ENCODE measurements around the gene SLC44A4. TPM values are rescaled to one million over a fixed set of nuclear protein-coding genes. Genes with fewer than 3 reads are reported as not detected.

The SLC44A4 gene
- total and polyA plus RNA-seq, 2 of the 8 experiments (the other 6 are each of a cell fraction or from before 2014, with no cell fraction given) = 4.8 to 7.0 TPM

DNA sequence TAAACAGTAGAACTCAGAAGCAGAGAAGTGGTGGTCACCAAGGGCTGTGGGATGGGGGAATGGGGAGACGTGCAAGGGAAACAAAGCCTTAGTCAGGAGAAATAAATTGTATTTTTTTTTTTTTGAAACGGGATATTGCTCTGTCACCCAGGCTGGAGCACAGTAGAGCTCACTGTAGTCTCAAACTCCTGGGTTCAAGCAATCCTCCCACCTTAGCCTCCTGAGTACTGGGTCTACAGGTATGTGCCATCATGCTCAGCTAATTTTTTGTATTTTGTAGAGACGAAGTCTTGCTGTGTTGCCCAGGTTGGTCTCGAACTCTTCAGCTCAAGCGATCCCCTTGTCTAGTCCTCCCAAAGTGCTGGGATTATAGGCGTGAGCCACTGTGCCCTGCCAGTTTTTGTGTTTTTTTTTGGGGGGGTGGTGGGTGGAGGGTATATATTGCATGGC is 47.9 kb downstream of the SLC44A4 start (continued):
- no peak for TF ChIP-seq RAD21 (IDR thresholded peaks at IDR 0.05 in 1 of 2, conservative IDR thresholded peaks at IDR 0.05 in 1 of 2; ENCODE audit: low read depth in 2 of 2, low read length in 2 of 2)

Data from H1 (cell line).